ENCODE data around the gene DDX6. TPM values are rescaled to one million over a fixed set of nuclear protein-coding genes. Genes with fewer than 3 reads are reported as not detected.

Gene DDX6
- total and polyA plus RNA-seq, 2 of the 8 experiments (the other 6 are each of a cell fraction or from before 2014, with no cell fraction given) = 29.8 to 181 TPM

- Histone ChIP-seq H3K23ac (ENCODE audit: insufficient read length) (no peak overlapping the region), H3K4me3 (ENCODE audit: extremely low read depth in 1 of 4, insufficient read depth in 2 of 4, low read depth in 3 of 4, low read length in 4 of 4) (no peak overlapping the region), H3K27ac (ENCODE audit: low read depth, low read length) (no peak overlapping the region), H2BK20ac (ENCODE audit: low read length) (no peak overlapping the region), H2BK5ac (ENCODE audit: low read depth, low read length) (no peak overlapping the region), H3K23me2 (ENCODE audit: low read depth, low read length) (no peaks in the 10 kb centered on the region), H3K4me2 (ENCODE audit: insufficient read depth in 1 of 2, low read depth in 2 of 2, low read length in 2 of 2) (no peak overlapping the region), H3K4me1 (replicated peaks in 1 of 4; ENCODE audit: control insufficient read depth in 3 of 4, insufficient read depth in 4 of 4, low read length in 3 of 4) (no peaks in the 10 kb centered on the region), H3K36me3 (ENCODE audit: control insufficient read depth in 2 of 4, insufficient read depth in 4 of 4, low read length in 3 of 4) (peaks cover 2 to 72% (median 28%) of the 10 kb centered on the region in 4 experiments; a peak in 7 of 8 replicates), H2BK15ac (ENCODE audit: low read length) (no peak overlapping the region), H3K79me2 (ENCODE audit: control insufficient read depth in 1 of 2, insufficient read depth in 2 of 2, low read length in 2 of 2) (peaks cover 8 to 93% of the 10 kb centered on the region in 2 experiments), H3K79me1 (ENCODE audit: low read depth, low read length) (peaks cover 7% of the 10 kb centered on the region), H3K9me3 (ENCODE audit: insufficient read depth in 2 of 2, low read depth in 1 of 2, low read length in 1 of 2) (no peaks in the 10 kb centered on the region), H3K4ac (replicated peaks; ENCODE audit: insufficient read length, low read depth, low read length) (no peak overlapping the region), H2BK120ac (replicated peaks; ENCODE audit: low read depth, low read length) (no peak overlapping the region), H3K9ac (replicated peaks in 1 of 4; ENCODE audit: extremely low read depth in 1 of 4, low read depth in 3 of 4, low read length in 3 of 4) (no peak overlapping the region), H2AFZ (ENCODE audit: low read length) (no peak overlapping the region), H3K14ac (ENCODE audit: insufficient read length) (no peak overlapping the region), H4K91ac (replicated peaks; ENCODE audit: insufficient read length, low read length) (no peak overlapping the region), H2BK12ac (ENCODE audit: low read depth, low read length) (no peak overlapping the region), H4K20me1 (replicated peaks in 1 of 2; ENCODE audit: control insufficient read depth in 1 of 2, insufficient read depth in 2 of 2, low read length in 2 of 2) (peaks cover 9 to 23% of the 10 kb centered on the region in 2 experiments), H3K56ac (replicated peaks; ENCODE audit: insufficient read length, low read depth, low read length) (no peak overlapping the region), H2AK5ac (ENCODE audit: low read depth, low read length) (no peak overlapping the region), H3K18ac (ENCODE audit: extremely low read depth, low read length) (no peak overlapping the region), H4K5ac (ENCODE audit: insufficient read length, low read depth, low read length) (no peak overlapping the region), H3K27me3 (replicated peaks in 1 of 4; ENCODE audit: control insufficient read depth in 3 of 4, extremely low read depth in 1 of 4, insufficient read depth in 3 of 4, low read length in 3 of 4) (no peaks in the 10 kb centered on the region), H4K8ac (ENCODE audit: extremely low read depth, insufficient read depth, low read length) (no peak overlapping the region)
- CTCF ChIA-PET (ENCODE audit: partially characterized antibody) = interaction anchor here (0.7 to 2.1 kb wide), 2 partner anchors 82 to 225 kb away, joined by 3 to 12 read pairs; no protein-coding TSS in a partner anchor
- FAIRE-seq (no peak), DNase-seq (ENCODE audit: low read depth in 1 of 2, low spot score in 2 of 2) (no peak)
- POLR2A ChIA-PET (ENCODE audit: partially characterized antibody) = interaction anchor here (0.6 to 3.1 kb wide), 4 partner anchors 14 to 137 kb away, joined by 3 to 17 read pairs (median 4); partner anchors contain the start of gene DDX6
- 81% methylated on average over 4 of the region's 4 CpGs; no CpG with 5 or more reads in 1 of the 2 experiments for WGBS, 2 experiments (ENCODE audit: extremely low coverage in 1 of 2, insufficient coverage in 1 of 2, insufficient read length in 1 of 2, insufficient replicate concordance in 2 of 2, low coverage in 1 of 2, low lambda C conversion rate in 2 of 2, missing lambda C conversion rate in 1 of 2)
- TF ChIP-seq CHD1 (IDR thresholded peaks at IDR 0.05; ENCODE audit: low read depth, low read length) (no peak), HDAC2 (IDR thresholded peaks at IDR 0.05; ENCODE audit: borderline replicate concordance in 1 of 2, low read depth in 2 of 2, low read length in 2 of 2) (no peak), GTF2F1 (IDR thresholded peaks at IDR 0.05; ENCODE audit: borderline replicate concordance, low read depth, low read length) (no peak), CBX8 (IDR thresholded peaks at IDR 0.05; ENCODE audit: borderline replicate concordance, low read depth, low read length) (no peak)
These were observed 19.2 kb downstream of the DDX6 start for GRCh38 chr11:118771547-118772288.
